NCI-H69 (cell line): ENCODE results near the gene ERVFRD-1.
"Not testable (repeated sequence)": the region's sequence is repeated elsewhere in the genome, so short reads cannot be mapped to it uniquely, and the experiment has no call there.

Experiments used
- DNase-seq: peaks from one replicate; lab custom pipeline; 2025; lab: John Stamatoyannopoulos, UW

Gene ERVFRD-1

DNA sequence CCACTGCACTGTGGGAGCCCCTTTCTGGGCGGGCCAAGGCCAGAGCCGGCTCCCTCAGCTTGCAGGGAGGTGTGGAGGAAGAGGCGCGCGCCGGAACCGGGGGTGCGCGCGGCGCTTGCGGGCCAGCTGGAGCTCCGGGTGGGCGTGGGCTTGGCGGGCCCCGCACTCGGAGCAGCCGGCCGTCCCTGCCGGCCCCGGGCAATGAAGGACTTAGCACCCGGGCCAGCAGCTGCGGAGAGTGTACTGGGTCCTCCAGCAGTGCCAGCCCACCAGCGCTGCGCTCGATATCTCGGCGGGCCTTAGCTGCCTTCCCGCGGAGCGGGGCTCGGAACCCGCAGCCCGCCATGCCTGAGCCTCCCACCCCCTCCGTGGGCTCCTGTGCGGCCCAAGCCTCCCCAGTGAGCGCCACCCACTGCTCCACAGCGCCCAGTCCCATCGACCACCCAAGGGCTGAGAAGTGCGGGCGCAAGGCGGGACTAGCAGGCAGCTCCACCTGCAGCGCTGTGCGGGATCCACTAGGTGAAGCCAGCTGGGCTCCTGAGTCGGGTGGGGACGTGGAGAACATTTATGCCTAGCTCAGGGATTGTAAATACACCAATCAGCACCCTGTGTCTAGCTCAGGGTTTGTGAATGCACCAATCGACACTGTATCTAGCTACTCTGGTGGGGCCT is 24.2 kb downstream of the ERVFRD-1 start:
- not testable (repeated sequence) for DNase-seq

GRCh38 chr6:11085758-11086435 is 25.6 kb downstream of the ERVFRD-1 start:
- DNase-seq, result no peak

GRCh38 chr6:11083956-11084355 is 27.6 kb downstream of the ERVFRD-1 start:
- no peak for DNase-seq

DNA sequence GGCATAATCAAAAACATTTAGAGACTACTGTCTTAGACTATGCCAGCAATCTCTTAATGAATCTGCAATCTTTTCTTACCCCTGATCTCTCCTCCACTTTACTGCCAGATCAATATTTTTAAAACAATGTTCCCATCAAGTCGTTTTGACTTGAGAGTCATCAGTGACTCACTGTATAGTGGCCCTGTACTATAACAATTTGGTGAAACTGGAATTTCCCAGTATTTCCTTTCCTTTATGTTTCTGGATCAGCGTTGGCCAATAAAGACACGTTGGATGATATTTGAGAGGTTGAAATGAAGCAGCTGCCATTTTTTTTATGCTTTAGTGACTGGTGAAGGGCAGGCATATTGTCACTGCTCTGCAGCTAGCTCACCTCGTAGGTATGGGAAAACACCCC is 28.0 kb downstream of the ERVFRD-1 start:
- no peak for DNase-seq

DNA sequence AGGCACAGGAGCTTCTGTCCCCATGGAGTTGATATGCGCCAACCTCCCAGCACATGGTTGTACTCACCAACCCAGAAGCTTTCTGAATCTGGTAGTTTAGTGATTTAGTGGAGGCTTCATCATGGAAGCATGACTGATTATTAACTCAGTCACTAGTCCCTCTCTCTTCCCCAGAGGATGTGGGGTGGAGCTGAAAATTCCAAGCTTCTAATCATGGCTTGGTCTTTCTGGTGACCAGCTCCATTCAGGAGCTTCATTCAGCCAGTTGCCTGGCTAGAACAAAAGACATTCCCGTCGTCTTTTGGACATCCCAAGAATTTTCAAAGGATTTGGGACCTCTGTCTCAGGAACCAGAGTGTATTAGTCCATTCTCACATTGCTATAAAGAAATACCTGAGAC is 31.2 kb downstream of the ERVFRD-1 start:
- DNase-seq, result no peak

DNA sequence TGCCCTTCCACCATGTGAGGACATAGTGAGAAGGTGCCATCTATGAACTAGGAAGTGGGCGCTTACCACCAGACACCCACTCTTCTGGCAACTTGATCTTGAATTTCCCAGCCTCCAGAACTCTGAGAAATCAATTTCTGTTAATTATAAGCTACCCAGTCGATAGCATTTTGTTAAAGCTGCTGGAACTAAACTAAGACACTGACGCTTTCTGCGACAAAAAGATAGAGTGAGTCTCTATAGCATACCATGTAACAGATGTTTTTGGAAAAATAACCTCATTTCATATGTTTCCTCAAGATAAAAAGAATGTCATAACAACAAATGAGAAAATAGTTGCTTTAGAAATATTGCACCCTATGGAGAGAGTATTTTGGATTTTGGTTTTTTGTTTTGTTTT is 33.3 kb downstream of the ERVFRD-1 start:
- no peak for DNase-seq

GRCh38 chr6:11076540-11076939 is 35.0 kb downstream of the ERVFRD-1 start:
- no peak for DNase-seq

DNA sequence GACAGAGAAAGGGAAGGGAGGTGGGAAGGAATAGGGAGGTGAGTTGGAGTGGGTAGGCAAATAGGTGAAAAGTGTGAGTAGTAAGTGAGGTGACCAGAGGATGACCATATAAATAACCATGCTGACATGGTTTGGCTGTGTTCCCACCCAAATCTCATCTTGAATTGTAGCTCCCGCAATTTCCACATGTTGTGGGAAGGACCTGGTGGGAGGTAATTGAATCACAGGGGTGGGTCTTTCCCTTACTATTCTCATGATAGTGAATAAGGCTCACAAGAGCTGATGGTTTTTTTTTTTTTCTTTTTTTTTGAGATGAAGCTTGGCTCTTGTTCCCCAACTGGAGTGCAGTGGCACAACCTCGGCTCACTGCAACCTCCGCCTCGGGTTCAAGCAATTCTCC is 39.4 kb downstream of the ERVFRD-1 start:
- no peak for DNase-seq

DNA sequence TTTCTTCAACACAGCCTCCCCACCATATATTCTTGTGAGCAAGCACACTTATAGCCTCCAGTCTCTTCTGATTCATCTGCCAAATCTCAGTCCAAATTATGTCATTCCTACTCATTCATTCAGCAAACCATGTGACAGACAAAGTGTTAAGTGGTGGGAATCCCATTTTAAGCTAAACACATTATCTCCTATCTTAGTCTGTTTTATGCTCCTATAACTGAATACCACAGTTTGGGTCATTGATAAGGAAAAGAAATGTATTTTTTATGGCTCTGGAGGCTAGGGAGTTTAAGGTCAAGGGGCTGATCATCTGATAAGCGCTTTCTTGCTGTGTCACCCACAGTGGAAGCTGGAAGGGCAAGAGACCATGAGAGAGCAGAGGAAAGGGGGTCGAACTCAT is 41.8 kb downstream of the ERVFRD-1 start:
- DNase-seq, result no peak

DNA sequence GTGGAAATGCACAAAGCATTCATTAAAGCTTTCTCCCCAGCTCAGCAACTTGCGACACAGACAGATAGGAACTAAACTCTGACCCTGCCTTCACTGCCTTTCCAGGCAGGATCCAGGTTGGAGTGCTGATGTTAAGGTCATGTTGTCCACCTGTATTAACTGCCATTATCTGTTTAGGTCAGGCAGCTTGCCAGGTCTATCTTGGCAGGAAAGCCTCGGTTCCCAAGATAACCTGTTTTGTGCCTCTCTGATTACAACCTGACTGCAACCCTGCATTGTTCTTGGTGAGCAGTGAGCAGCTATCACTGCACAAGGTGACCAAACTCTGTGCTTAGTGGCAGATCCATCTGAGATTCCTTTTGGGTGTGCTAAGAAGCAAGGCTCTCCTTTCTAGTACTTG is 44.2 kb downstream of the ERVFRD-1 start:
- DNase-seq, result peak; percentile 39

GRCh38 chr6:11066505-11067347 is 44.8 kb downstream of the ERVFRD-1 start:
- DNase-seq, result no peak

GRCh38 chr6:11065436-11066202 is 45.9 kb downstream of the ERVFRD-1 start:
- no peak for DNase-seq

- DNase-seq, result peak; percentile 40
Measured at GRCh38 chr6:11064836-11065235, 46.7 kb downstream of the ERVFRD-1 start.

DNA sequence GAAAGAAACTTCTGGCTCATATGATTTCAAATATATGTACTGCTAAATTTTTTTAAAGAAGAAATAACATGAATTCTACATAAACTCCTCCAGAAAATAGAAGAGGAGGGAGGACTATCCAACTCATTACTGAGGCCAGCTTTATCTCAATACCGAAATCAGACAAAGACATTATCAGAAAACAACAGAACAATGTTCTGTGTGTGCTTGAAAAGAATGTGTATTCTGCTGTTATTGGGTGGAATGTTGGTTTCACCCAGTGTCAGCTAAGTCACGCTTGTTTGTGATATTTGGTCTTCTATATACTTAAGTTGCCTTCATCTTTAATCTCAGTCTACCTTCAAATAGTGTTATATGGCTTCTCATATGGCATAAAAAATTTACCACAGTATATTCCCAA is 48.8 kb downstream of the ERVFRD-1 start:
- DNase-seq, result no peak

GRCh38 chr6:11062083-11062482 is 49.4 kb downstream of the ERVFRD-1 start:
- no peak for DNase-seq

DNA sequence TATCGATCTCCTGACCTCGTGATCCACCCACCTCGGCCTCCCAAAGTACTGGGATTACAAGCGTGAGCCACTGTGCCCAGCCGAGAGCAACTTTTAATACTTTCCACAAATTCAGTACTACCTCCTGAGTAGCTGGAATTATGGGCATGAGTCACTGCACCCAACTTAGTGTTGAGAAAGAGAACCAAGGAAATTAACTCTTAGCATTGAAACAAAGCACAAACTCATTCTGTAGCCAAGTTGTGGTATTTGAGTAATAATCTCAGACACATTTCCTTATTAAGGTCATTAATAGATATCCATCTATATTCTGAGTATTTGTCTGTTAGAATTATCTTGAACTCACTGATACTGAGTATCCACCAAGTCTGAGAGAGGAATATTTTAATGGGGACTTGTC is 53.1 kb downstream of the ERVFRD-1 start:
- no peak for DNase-seq

- no peak for DNase-seq
Measured at GRCh38 chr6:11056871-11057270, 54.7 kb downstream of the ERVFRD-1 start.

DNA sequence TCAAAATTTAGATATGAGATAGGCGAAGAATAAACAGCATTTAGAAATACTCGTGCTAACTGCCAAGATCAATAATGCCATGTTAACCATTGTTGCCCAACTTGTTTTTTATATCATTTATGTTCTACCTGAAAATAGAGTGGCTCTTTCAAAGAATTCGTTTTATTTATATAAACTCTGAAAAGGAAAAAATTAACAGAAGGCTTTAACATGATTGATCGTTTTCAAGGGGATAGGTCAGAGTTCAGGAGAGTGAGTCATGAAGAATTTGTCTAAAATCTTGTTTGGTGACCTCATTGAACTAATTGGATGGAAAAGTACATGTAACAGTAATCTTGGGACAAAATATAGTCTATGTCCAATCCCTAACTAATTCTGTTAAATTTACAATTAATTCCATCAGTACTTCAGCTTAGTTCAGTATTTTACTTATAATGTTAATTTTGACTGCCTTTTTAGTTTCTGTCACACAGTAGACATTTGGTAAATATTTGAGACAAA is 56.3 kb downstream of the ERVFRD-1 start:
- no peak for DNase-seq

- no peak for DNase-seq
Measured at GRCh38 chr6:11054722-11055121, 56.8 kb downstream of the ERVFRD-1 start.

DNA sequence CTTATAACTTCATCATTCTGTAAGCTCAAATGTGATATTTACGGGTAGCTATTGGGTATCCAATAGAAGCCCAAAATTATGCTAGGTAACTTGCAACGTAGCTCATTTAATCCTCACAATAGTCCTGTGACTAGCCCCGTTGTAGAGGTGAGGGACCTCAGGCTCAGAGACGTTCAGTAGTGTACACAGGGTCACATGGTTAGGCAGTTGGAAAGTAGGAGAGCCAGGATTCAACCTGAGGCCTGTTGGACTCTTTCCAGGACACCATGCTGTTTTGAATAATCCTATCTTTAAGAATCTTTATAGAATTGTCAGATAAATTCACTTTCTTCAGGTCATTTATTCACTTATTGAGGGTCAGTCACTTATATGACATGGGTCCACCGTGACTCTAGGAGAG is 58.2 kb downstream of the ERVFRD-1 start:
- DNase-seq, result peak; percentile 30
